NCI-H128 (cell line): Measurements from ENCODE around the gene ZNF775.

Experiments used
- DNase-seq: peaks from one replicate; lab custom pipeline; 2025; ENCODE audit not compliant: unreplicated experiment; lab: John Stamatoyannopoulos, UW

Gene ZNF775

GRCh38 chr7:150412016-150412415 is 32.9 kb downstream of the ZNF775 start:
- no peak for DNase-seq

- no peak for DNase-seq
Measured at GRCh38 chr7:150412518-150413488, 33.7 kb downstream of the ZNF775 start.

GRCh38 chr7:150413640-150414081 is 34.5 kb downstream of the ZNF775 start:
- DNase-seq, result no peak

GRCh38 chr7:150415161-150416153 is 36.3 kb downstream of the ZNF775 start:
- no peak for DNase-seq

- no peak for DNase-seq
Measured at GRCh38 chr7:150417239-150417638, 38.1 kb downstream of the ZNF775 start.

GRCh38 chr7:150417863-150418262 is 38.7 kb downstream of the ZNF775 start:
- no peak for DNase-seq

GRCh38 chr7:150420242-150420641 is 41.1 kb downstream of the ZNF775 start:
- DNase-seq, result no peak

- peak; percentile 61 for DNase-seq
Measured at GRCh38 chr7:150420987-150421674, 42.0 kb downstream of the ZNF775 start.

- no peak for DNase-seq
Measured at GRCh38 chr7:150421831-150422230, 42.7 kb downstream of the ZNF775 start.

GRCh38 chr7:150425670-150426069 is 46.5 kb downstream of the ZNF775 start:
- no peak for DNase-seq

- no peak for DNase-seq
Measured at GRCh38 chr7:150428671-150429451, 49.7 kb downstream of the ZNF775 start.

- no peak for DNase-seq
Measured at GRCh38 chr7:150429699-150430098, 50.6 kb downstream of the ZNF775 start.

GRCh38 chr7:150430465-150431085 is 51.4 kb downstream of the ZNF775 start:
- DNase-seq, result no peak

- DNase-seq, result no peak
Measured at GRCh38 chr7:150431839-150432658, 52.9 kb downstream of the ZNF775 start.

GRCh38 chr7:150432915-150433892 is 54.1 kb downstream of the ZNF775 start:
- DNase-seq, result no peak

GRCh38 chr7:150434240-150434639 is 55.1 kb downstream of the ZNF775 start:
- DNase-seq, result no peak

GRCh38 chr7:150435047-150435389 is 55.9 kb downstream of the ZNF775 start:
- DNase-seq, result no peak
